ENCODE results near the gene CAGE1.
"Not testable (repeated sequence)": the region's sequence is repeated elsewhere in the genome, so short reads cannot be mapped to it uniquely, and the experiment has no call there.

CAGE1 gene

GRCh38 chr6:7321866-7322265 is 67.7 kb downstream of the CAGE1 start:
- not testable (repeated sequence) for H4K8ac ChIP-seq (ENCODE audit: low read depth, low read length); H3K4me2 ChIP-seq (ENCODE audit: insufficient read depth, low read length, poor library complexity, severe bottlenecking); H3K18ac ChIP-seq (ENCODE audit: low read length); H2BK5ac ChIP-seq (ENCODE audit: low read length); H4K91ac ChIP-seq (ENCODE audit: low read depth, low read length, poor library complexity); H3K4me3 ChIP-seq (ENCODE audit: low read length in 2 of 2); H3K9ac ChIP-seq (ENCODE audit: low read depth, low read length, poor library complexity); H3K4ac ChIP-seq (ENCODE audit: low read length); H2BK120ac ChIP-seq (ENCODE audit: low read depth, low read length); H2AK5ac ChIP-seq (ENCODE audit: low read depth, low read length); H3K36me3 ChIP-seq (replicated peaks in 1 of 2; ENCODE audit: control insufficient read depth in 2 of 2, insufficient read depth in 2 of 2, low read length in 2 of 2); H3K14ac ChIP-seq (ENCODE audit: low read length); H3K27me3 ChIP-seq (ENCODE audit: control insufficient read depth in 3 of 3, insufficient read depth in 3 of 3, low read depth in 1 of 3, low read length in 3 of 3); H3K23ac ChIP-seq (ENCODE audit: low read depth, low read length, poor library complexity); H3K79me1 ChIP-seq (ENCODE audit: low read depth, low read length); H2BK12ac ChIP-seq (ENCODE audit: low read length); DNase-seq (ENCODE audit: low spot score); H2AFZ ChIP-seq (ENCODE audit: low read length); H3K9me3 ChIP-seq (replicated peaks in 1 of 2; ENCODE audit: control insufficient read depth in 2 of 2, insufficient read depth in 1 of 2, low read depth in 1 of 2, low read length in 2 of 2); H3K27ac ChIP-seq (replicated peaks; ENCODE audit: low read length); H2BK15ac ChIP-seq (ENCODE audit: low read length); H3K4me1 ChIP-seq (ENCODE audit: control insufficient read depth in 2 of 2, insufficient read depth in 1 of 2, low read depth in 1 of 2, low read length in 2 of 2)
- WGBS, 2 donors (ENCODE audit: extremely low coverage in 2 of 2, insufficient read length in 2 of 2, insufficient replicate concordance in 1 of 2): no CpG with 5 or more reads among the region's 6 CpGs

- H3K14ac ChIP-seq (ENCODE audit: low read length); H2BK120ac ChIP-seq (ENCODE audit: low read depth, low read length); H3K4me1 ChIP-seq (ENCODE audit: control insufficient read depth in 2 of 2, insufficient read depth in 1 of 2, low read depth in 1 of 2, low read length in 2 of 2); H2BK5ac ChIP-seq (ENCODE audit: low read length); DNase-seq (ENCODE audit: low spot score); H3K4me3 ChIP-seq (ENCODE audit: low read length in 2 of 2); H2BK12ac ChIP-seq (ENCODE audit: low read length); H3K4me2 ChIP-seq (ENCODE audit: insufficient read depth, low read length, poor library complexity, severe bottlenecking); H2AK5ac ChIP-seq (ENCODE audit: low read depth, low read length); H3K9me3 ChIP-seq (replicated peaks in 1 of 2; ENCODE audit: control insufficient read depth in 2 of 2, insufficient read depth in 1 of 2, low read depth in 1 of 2, low read length in 2 of 2); H3K18ac ChIP-seq (ENCODE audit: low read length); H2AFZ ChIP-seq (ENCODE audit: low read length); H3K27ac ChIP-seq (replicated peaks; ENCODE audit: low read length); H3K9ac ChIP-seq (ENCODE audit: low read depth, low read length, poor library complexity); H3K36me3 ChIP-seq (replicated peaks in 1 of 2; ENCODE audit: control insufficient read depth in 2 of 2, insufficient read depth in 2 of 2, low read length in 2 of 2); H3K23ac ChIP-seq (ENCODE audit: low read depth, low read length, poor library complexity); H2BK15ac ChIP-seq (ENCODE audit: low read length); H3K79me1 ChIP-seq (ENCODE audit: low read depth, low read length); H4K8ac ChIP-seq (ENCODE audit: low read depth, low read length); H3K4ac ChIP-seq (ENCODE audit: low read length); H4K91ac ChIP-seq (ENCODE audit: low read depth, low read length, poor library complexity); H3K27me3 ChIP-seq (ENCODE audit: control insufficient read depth in 3 of 3, insufficient read depth in 3 of 3, low read depth in 1 of 3, low read length in 3 of 3): not testable (repeated sequence)
- WGBS, 2 donors (ENCODE audit: extremely low coverage in 2 of 2, insufficient read length in 2 of 2, insufficient replicate concordance in 1 of 2): no CpG with 5 or more reads among the region's 2 CpGs
These were observed 70.1 kb downstream of the CAGE1 start for GRCh38 chr6:7319406-7319805.

GRCh38 chr6:7317538-7317937 is 72.0 kb downstream of the CAGE1 start:
- no peak overlapping the region for H3K9ac ChIP-seq (ENCODE audit: low read depth, low read length, poor library complexity)
- DNase-seq (ENCODE audit: low spot score): no peak
- no CpG with 5 or more reads among the region's 9 CpGs for WGBS, 2 donors (ENCODE audit: extremely low coverage in 2 of 2, insufficient read length in 2 of 2, insufficient replicate concordance in 1 of 2)
- no peak overlapping the region for H2BK12ac ChIP-seq (ENCODE audit: low read length)
- H2BK15ac ChIP-seq (ENCODE audit: low read length): no peak overlapping the region
- H3K4me1 ChIP-seq (ENCODE audit: control insufficient read depth in 2 of 2, insufficient read depth in 1 of 2, low read depth in 1 of 2, low read length in 2 of 2): no peaks in the 10 kb centered on the region
- H3K18ac ChIP-seq (ENCODE audit: low read length): no peak overlapping the region
- no peak overlapping the region for H2BK120ac ChIP-seq (ENCODE audit: low read depth, low read length)
- H3K9me3 ChIP-seq (replicated peaks in 1 of 2; ENCODE audit: control insufficient read depth in 2 of 2, insufficient read depth in 1 of 2, low read depth in 1 of 2, low read length in 2 of 2): peaks cover 0 to 4% of the 10 kb centered on the region in 2 donors
- peaks cover 3% of the 10 kb centered on the region for H3K79me1 ChIP-seq (ENCODE audit: low read depth, low read length)
- no peaks in the 10 kb centered on the region for H3K36me3 ChIP-seq (replicated peaks in 1 of 2; ENCODE audit: control insufficient read depth in 2 of 2, insufficient read depth in 2 of 2, low read length in 2 of 2)
- no peak overlapping the region for H2BK5ac ChIP-seq (ENCODE audit: low read length)
- no peak overlapping the region for H4K8ac ChIP-seq (ENCODE audit: low read depth, low read length)
- H2AK5ac ChIP-seq (ENCODE audit: low read depth, low read length): no peak overlapping the region
- H3K4me2 ChIP-seq (ENCODE audit: insufficient read depth, low read length, poor library complexity, severe bottlenecking): no peak overlapping the region
- no peaks in the 10 kb centered on the region for H3K27me3 ChIP-seq (ENCODE audit: control insufficient read depth in 3 of 3, insufficient read depth in 3 of 3, low read depth in 1 of 3, low read length in 3 of 3)
- no peak overlapping the region for H3K14ac ChIP-seq (ENCODE audit: low read length)
- no peak overlapping the region for H3K23ac ChIP-seq (ENCODE audit: low read depth, low read length, poor library complexity)
- no peak overlapping the region for H3K4ac ChIP-seq (ENCODE audit: low read length)
- H4K91ac ChIP-seq (ENCODE audit: low read depth, low read length, poor library complexity): no peak overlapping the region
- H3K27ac ChIP-seq (replicated peaks; ENCODE audit: low read length): no peak overlapping the region
- H3K4me3 ChIP-seq (ENCODE audit: low read length in 2 of 2): no peak overlapping the region
- H2AFZ ChIP-seq (ENCODE audit: low read length): no peak overlapping the region

- Histone ChIP-seq H3K14ac (ENCODE audit: low read length) (no peak overlapping the region), H2AFZ (ENCODE audit: low read length) (no peak overlapping the region), H2BK12ac (ENCODE audit: low read length) (no peak overlapping the region), H3K79me1 (ENCODE audit: low read depth, low read length) (peaks cover 3% of the 10 kb centered on the region), H3K27me3 (ENCODE audit: control insufficient read depth in 3 of 3, insufficient read depth in 3 of 3, low read depth in 1 of 3, low read length in 3 of 3) (no peaks in the 10 kb centered on the region), H3K4me1 (ENCODE audit: control insufficient read depth in 2 of 2, insufficient read depth in 1 of 2, low read depth in 1 of 2, low read length in 2 of 2) (no peaks in the 10 kb centered on the region), H2AK5ac (ENCODE audit: low read depth, low read length) (no peak overlapping the region), H2BK120ac (ENCODE audit: low read depth, low read length) (no peak overlapping the region), H3K4me3 (ENCODE audit: low read length in 2 of 2) (no peak overlapping the region), H3K18ac (ENCODE audit: low read length) (no peak overlapping the region), H3K9me3 (replicated peaks in 1 of 2; ENCODE audit: control insufficient read depth in 2 of 2, insufficient read depth in 1 of 2, low read depth in 1 of 2, low read length in 2 of 2) (peaks cover 0 to 4% of the 10 kb centered on the region in 2 donors), H3K4ac (ENCODE audit: low read length) (no peak overlapping the region), H2BK5ac (ENCODE audit: low read length) (no peak overlapping the region), H4K91ac (ENCODE audit: low read depth, low read length, poor library complexity) (no peak overlapping the region), H3K23ac (ENCODE audit: low read depth, low read length, poor library complexity) (peak overlapping the region; percentile 31), H3K4me2 (ENCODE audit: insufficient read depth, low read length, poor library complexity, severe bottlenecking) (no peak overlapping the region), H3K27ac (replicated peaks; ENCODE audit: low read length) (no peak overlapping the region), H3K36me3 (replicated peaks in 1 of 2; ENCODE audit: control insufficient read depth in 2 of 2, insufficient read depth in 2 of 2, low read length in 2 of 2) (no peaks in the 10 kb centered on the region), H2BK15ac (ENCODE audit: low read length) (no peak overlapping the region), H4K8ac (ENCODE audit: low read depth, low read length) (no peak overlapping the region), H3K9ac (ENCODE audit: low read depth, low read length, poor library complexity) (no peak overlapping the region)
- no peak for DNase-seq (ENCODE audit: low spot score)
- WGBS, 2 donors (ENCODE audit: extremely low coverage in 2 of 2, insufficient read length in 2 of 2, insufficient replicate concordance in 1 of 2): no CpG with 5 or more reads among the region's 41 CpGs
These were observed 72.6 kb downstream of the CAGE1 start for GRCh38 chr6:7316658-7317533.

Measured in neuronal stem cell (in vitro differentiated cells).